HG02798 (cell line): ENCODE data around the gene PEG3.
"Not testable (repeated sequence)": the region's sequence is repeated elsewhere in the genome, so short reads cannot be mapped to it uniquely, and the experiment has no call there.

ENCODE experiments used
- ATAC-seq: cut with Tn5 transposase; IDR thresholded peaks from one replicate; pipeline ENCODE4 v1.9.1; 2021; ENCODE audit warnings: mild to moderate bottlenecking; ENCODE audit not compliant: unreplicated experiment, poor library complexity

The PEG3 gene

GRCh38 chr19:56840451-56841192 lies at the start of gene PEG3, which contains the start of gene ZIM2:
PEG3 (minus strand) TSS chr19:56840726; CDS start chr19:56824655, 16,071 bp downstream.
ZIM2 (minus strand) TSS chr19:56840726; CDS start chr19:56824277, 16,449 bp downstream.
- no peak for ATAC-seq

- ATAC-seq, result no peak
These were observed 44.9 kb upstream of the PEG3 start for GRCh38 chr19:56885173-56885985.

GRCh38 chr19:56884441-56884840 lies 43.9 kb upstream of the PEG3 start:
- no peak for ATAC-seq

GRCh38 chr19:56880592-56881190 lies 40.2 kb upstream of the PEG3 start:
- ATAC-seq, result no peak

- no peak for ATAC-seq
These were observed 36.7 kb upstream of the PEG3 start for GRCh38 chr19:56877069-56877715.

- no peak for ATAC-seq
These were observed 35.2 kb upstream of the PEG3 start for GRCh38 chr19:56875717-56876116.

GRCh38 chr19:56874530-56874929 lies 34.0 kb upstream of the PEG3 start:
- no peak for ATAC-seq

GRCh38 chr19:56873493-56873892 lies 33.0 kb upstream of the PEG3 start:
- ATAC-seq, result no peak

- no peak for ATAC-seq
These were observed 29.4 kb upstream of the PEG3 start for GRCh38 chr19:56869886-56870285.

- ATAC-seq, result no peak
These were observed 27.9 kb upstream of the PEG3 start for GRCh38 chr19:56868446-56868845.

GRCh38 chr19:56866538-56866937 lies 26.0 kb upstream of the PEG3 start:
- no peak for ATAC-seq

GRCh38 chr19:56864443-56865125 lies 24.1 kb upstream of the PEG3 start:
- ATAC-seq, result no peak

- no peak for ATAC-seq
These were observed 22.2 kb upstream of the PEG3 start for GRCh38 chr19:56862741-56863140.

- not testable (repeated sequence) for ATAC-seq
These were observed 19.9 kb upstream of the PEG3 start for GRCh38 chr19:56860409-56860808.

- ATAC-seq, result no peak
These were observed 17.5 kb upstream of the PEG3 start for GRCh38 chr19:56858026-56858425.

GRCh38 chr19:56856822-56857221 lies 16.3 kb upstream of the PEG3 start:
- ATAC-seq, result no peak

- not testable (repeated sequence) for ATAC-seq
These were observed 11.8 kb upstream of the PEG3 start for GRCh38 chr19:56852361-56852760.

GRCh38 chr19:56848166-56848565 lies 7.6 kb upstream of the PEG3 start:
- no peak for ATAC-seq

GRCh38 chr19:56842412-56842811 lies 1.9 kb upstream of the PEG3 start:
- no peak for ATAC-seq

- ATAC-seq, result no peak
These were observed 642 bp upstream of the PEG3 start for GRCh38 chr19:56841193-56841543.
